ENCODE measurements around the gene MORN1.

DNA sequence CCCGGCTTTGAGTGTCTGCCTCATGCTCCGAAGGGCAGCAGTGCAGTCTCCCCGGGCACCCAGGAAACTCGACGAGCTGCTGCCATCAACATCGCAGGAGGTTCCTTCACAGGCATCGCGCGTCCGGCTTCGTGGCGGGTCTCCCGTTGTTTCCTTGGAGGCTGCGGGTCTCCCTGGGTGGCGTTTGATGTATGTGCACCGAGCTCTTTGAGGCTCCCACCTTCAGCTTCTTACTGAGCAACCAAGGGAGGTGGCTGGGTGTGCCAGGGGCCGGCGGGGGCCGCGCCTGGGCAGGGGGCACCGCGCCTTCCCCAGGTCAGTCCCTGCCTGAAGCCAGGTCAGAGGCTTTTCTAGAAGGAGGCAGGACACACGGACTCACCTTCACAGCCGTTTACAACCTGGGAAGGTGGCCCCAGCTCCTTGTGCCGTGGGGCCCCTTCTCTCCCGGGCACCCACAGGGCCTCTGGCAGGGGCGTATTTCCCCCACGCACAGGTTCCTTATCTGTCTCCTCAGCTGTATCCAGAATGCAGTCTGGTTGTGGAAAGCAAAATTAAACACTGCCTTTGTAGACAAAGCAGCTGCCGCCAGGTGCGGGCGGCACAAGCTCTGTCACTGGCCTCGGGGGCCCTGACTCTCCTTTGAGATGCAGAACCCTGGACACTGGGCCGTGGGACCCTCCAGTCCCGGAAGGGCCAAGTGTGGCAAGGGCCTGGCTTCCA is 42.7 kb upstream of the MORN1 start:
- TF ChIP-seq, protein P1, sequence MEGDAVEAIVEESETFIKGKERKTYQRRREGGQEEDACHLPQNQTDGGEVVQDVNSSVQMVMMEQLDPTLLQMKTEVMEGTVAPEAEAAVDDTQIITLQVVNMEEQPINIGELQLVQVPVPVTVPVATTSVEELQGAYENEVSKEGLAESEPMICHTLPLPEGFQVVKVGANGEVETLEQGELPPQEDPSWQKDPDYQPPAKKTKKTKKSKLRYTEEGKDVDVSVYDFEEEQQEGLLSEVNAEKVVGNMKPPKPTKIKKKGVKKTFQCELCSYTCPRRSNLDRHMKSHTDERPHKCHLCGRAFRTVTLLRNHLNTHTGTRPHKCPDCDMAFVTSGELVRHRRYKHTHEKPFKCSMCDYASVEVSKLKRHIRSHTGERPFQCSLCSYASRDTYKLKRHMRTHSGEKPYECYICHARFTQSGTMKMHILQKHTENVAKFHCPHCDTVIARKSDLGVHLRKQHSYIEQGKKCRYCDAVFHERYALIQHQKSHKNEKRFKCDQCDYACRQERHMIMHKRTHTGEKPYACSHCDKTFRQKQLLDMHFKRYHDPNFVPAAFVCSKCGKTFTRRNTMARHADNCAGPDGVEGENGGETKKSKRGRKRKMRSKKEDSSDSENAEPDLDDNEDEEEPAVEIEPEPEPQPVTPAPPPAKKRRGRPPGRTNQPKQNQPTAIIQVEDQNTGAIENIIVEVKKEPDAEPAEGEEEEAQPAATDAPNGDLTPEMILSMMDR (IDR thresholded peaks at IDR 0.05), result no peak
- no peak for TF ChIP-seq POLR2A (IDR thresholded peaks at IDR 0.05)

Measured in uterus (tissue), 2 donors.